GM13976 (cell line): ENCODE data around the gene ABLIM1.

Source experiments
- DNase-seq: peaks from one replicate; pipeline ENCODE4 v3.0.0; 2012; ENCODE audit warnings: low spot score
- CTCF ChIP-seq: IDR thresholded peaks from 2 replicates; pipeline ENCODE4 v1.5.1; 2012; ENCODE audit warnings: borderline replicate concordance, mild to moderate bottlenecking; ENCODE audit not compliant: insufficient read depth; ENCODE audit errors: extremely low read depth, missing control alignments, control extremely low read depth
- in situ Hi-C: fragments of 300-500 bp; cut with MboI; formaldehyde crosslinking; loops from one replicate; pipeline ENCODE4 v1.12.0; 2022; ENCODE audit warnings: low sequenced_read_pairs, mixed read lengths, inconsistent platforms; ENCODE audit not compliant: unreplicated experiment

ABLIM1 gene

GRCh38 chr10:114577133-114577532 lies 80.9 kb downstream of the ABLIM1 start:
- no peak for DNase-seq
- in situ Hi-C loops, result no loop called here
- TF ChIP-seq CTCF, result no peak

GRCh38 chr10:114576716-114577115 lies 81.4 kb downstream of the ABLIM1 start:
- in situ Hi-C loops, result no loop called here
- DNase-seq, result no peak
- TF ChIP-seq CTCF, result no peak

- in situ Hi-C loops, result no loop called here
- TF ChIP-seq CTCF, result no peak
- no peak for DNase-seq
These were observed 82.0 kb downstream of the ABLIM1 start for GRCh38 chr10:114576132-114576487.

GRCh38 chr10:114575417-114576131 lies 82.5 kb downstream of the ABLIM1 start:
- no peak for DNase-seq
- in situ Hi-C loops, result no loop called here
- TF ChIP-seq CTCF, result no peak

- TF ChIP-seq CTCF, result no peak
- DNase-seq, result no peak
- in situ Hi-C loops, result no loop called here
These were observed 84.6 kb downstream of the ABLIM1 start for GRCh38 chr10:114573330-114574045.

GRCh38 chr10:114571316-114571999 lies 86.6 kb downstream of the ABLIM1 start:
- in situ Hi-C loops, result no loop called here
- TF ChIP-seq CTCF, result no peak
- no peak for DNase-seq
